ENCODE measurements around the gene CHMP1B.
"Not testable (repeated sequence)": the region's sequence is repeated elsewhere in the genome, so short reads cannot be mapped to it uniquely, and the experiment has no call there.

Gene CHMP1B

DNA sequence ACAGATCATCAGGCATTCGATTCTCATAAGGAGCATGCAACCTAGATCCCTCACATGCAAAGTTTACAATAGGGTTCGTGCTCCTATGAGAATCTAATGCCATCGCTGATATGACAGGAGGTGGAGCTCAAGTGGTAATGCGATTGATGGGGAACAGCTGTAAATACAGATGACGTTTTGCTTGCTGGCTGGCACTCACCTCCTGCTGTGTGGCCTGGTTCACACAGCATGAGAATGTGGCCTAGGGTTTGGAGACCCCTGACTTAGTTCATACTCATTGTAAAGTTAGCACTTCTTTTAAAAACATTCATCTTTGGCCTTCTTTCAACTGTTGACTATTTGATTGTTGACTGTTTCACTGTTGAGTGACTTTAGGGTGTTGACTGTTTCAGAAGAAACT, 8.7 kb upstream of the CHMP1B start:
- no peak for DNase-seq

DNA sequence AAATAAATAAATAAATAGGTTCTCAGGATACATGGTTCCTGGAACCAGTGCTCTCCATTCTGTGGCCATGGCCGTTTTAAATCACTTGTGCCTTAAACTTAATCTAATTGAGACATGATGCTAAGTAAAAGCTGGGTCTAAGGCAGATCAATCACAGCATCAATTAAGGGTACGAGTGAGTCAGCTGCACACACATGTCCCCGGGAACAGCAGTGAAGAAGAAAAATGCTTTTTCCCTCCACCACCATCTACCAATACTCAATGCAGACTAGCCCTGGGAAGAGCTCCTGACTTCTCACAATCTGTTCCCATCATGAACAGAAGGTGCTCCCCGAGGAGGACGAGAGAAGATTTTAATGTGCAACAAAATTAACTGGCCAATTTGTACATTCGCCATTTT, 6.8 kb upstream of the CHMP1B start:
- DNase-seq: no peak

GRCh38 chr18:11845654-11846053, 5.6 kb upstream of the CHMP1B start:
- no peak for DNase-seq

DNA sequence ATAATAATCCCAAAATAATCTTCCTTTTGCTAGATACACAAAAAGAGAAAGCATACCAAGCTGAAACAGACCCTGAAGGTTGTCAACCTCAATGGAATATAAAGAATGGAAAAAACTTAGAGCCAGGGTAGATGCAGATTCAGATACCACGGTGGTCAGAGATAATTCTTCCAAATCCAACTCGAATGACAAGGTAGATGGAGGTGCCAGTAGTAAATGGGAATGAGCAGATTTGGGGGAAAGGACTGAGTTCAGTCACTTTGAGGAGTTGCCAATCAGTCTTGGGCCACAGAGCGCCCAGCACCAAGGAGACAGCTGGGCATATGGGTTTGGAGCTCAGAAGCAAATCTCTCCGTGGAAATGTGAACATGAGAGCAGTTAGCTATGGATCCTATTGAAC, 3.4 kb upstream of the CHMP1B start:
- no peak for DNase-seq

DNA sequence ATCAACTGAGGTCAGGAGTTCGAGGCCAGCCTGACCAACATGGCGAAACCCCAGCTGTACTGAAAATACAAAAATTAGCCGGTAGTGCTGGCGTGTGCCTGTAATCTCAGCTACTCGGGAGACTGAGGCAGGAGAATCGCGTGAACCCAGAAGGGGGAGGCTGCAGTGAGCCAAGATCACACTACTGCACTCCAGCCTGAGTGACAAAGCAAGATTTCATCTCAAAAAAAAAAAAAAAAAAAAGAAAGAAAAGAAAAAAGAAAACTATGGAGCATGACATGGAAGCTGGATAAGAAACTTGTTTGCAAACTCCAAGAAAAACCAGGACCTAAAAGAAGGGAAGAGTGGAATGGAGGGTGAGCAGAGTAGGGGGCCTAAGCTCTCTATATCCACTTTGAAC, 1.9 kb upstream of the CHMP1B start:
- no peak for DNase-seq

- DNase-seq: peak; percentile 55
These were observed 1.2 kb upstream of the CHMP1B start for GRCh38 chr18:11849841-11850634.

- no peak for DNase-seq
These were observed 430 bp upstream of the CHMP1B start for GRCh38 chr18:11850821-11851145.

GRCh38 chr18:11851806-11852337, 659 bp downstream of the CHMP1B start:
- peak; percentile 48 for DNase-seq

- not testable (repeated sequence) for DNase-seq
These were observed 3.3 kb downstream of the CHMP1B start for GRCh38 chr18:11854554-11854953.

DNA sequence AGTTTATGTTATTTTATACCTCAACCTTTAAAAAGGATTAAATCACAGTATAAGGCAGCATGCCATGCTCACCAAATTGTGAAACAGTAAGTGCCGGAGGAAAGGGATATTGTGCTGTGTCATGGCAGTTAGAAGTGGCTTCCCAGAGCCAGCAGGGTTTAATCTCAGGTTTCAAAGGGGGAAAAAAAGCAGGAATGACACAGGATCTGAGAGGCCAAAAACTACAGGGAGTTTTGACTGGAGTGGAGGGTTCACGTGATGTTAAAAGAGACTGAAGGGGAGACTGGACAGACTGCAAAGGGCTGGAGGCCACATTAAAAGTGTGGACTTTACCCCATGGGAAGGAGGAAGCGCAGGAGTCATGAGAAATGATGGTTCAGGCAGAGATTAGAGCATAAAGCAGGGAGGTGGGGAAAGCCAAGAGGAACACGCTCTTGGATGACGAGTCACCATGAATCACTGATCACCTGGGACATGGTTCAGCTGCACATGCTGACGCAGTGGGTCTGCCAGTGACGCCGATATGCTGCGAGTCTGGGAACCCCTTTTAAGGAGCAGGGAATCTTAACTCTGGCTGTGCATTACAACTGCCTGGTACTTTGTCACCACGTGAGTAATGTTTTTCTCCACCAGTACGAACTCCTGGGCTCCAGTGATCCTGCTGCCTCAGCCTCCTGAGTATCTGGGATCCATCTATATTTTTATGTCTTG, 6.1 kb downstream of the CHMP1B start:
- no peak for DNase-seq

DNA sequence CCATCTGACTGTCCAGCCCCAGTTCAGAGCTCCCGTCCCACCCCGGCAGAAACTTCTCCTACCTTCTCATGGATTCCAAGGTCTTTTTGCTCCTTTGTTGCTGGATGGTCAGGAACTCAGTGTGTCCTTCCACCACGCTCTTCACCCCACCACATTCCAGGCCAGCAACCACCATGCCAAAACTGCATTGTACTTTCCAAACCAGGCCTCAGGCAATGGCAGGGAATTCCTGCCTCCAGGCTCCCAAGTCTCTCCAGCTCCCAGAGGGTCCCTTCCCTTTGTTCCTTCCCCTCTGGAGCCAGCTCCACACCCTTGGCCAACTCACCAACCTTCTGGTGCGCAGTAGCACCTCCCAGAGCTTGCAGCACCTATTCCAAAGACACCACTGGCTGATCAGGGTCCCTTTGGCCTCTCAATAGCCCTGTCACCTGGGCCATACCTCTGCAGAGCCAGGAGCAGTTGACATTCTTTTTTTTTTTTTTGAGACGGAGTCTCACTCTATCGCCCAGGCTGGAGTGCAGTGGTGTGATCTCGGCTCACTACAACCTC, 8.1 kb downstream of the CHMP1B start:
- DNase-seq: no peak

DNA sequence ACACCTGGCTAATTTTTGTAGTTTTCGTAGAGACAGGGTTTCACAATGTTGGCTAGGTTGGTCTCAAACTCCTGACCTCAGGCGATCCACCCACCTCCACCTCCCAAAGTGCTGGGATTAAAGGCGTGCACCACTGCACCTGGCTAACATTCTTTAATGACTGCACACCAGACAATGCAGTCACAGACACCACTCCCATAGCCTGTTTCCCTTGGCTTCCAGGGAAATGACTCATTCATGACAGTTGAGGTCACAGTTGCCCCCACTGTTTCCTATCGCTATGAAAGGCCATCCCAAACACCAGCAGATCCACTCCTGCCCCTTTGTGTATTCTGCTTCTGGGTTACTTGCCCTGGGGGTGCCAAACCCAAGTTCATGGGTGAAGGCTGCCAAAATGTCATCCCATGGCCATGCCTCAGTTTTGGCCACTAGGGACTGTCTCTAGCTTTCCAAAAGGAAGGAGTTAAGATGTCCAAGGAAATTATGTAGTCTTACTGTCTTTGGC, 8.7 kb downstream of the CHMP1B start:
- no peak for DNase-seq

GRCh38 chr18:11860594-11861450, 9.6 kb downstream of the CHMP1B start:
- no peak for DNase-seq

GRCh38 chr18:11861583-11862288, 10.5 kb downstream of the CHMP1B start:
- DNase-seq: no peak

DNA sequence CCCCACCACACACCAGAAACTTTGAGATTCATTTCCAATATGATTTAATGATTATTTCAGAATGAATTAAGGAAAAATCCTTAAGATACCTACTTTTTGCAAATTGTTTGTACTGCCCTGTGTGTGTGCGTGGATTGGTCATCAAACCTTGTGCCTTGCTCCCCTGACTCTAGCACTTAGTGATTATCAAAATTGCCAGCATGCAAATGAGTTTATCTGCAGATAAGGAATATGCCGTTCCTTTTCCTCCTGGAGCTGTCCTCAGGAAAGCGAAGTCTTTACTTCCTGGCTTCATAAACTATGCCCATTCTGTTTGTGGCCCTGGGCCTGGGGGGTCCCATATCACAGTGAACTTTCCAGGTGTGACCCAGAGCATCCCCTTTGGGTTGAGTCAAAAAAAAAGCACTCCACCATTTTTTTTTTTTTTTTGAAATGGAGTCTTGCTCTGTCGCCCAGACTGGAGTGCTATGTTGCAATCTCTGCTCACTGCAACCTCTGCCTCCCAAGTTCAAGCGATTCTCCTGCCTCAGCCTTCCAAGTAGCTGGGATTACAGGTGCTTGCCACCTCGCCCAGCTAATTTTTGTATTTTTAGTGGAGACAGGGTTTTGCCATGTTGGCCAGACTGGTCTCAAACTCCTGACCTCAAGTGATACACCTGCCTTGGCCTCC, 11.4 kb downstream of the CHMP1B start:
- DNase-seq: no peak

- DNase-seq: no peak
These were observed 13.3 kb downstream of the CHMP1B start for GRCh38 chr18:11864471-11864870.

DNA sequence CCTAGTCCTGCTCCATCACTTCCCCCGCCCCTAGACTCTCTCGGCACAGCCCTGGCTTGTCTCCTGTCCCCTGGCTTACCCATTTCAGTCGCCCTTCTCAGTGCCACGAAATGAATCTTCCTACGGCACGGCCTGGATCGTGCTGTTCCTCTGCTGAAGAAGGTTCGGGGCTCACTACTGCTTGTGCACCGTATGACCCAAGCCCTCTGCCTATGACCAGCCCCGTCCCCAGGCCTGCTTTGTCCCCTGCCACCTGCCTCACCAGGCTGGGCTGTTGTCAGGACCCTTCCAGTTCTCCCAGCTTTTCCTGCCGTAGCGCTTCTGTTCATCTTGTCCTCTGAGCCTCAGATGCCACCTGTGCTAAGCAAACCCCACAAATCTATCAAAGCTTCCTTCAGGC, 13.9 kb downstream of the CHMP1B start:
- DNase-seq: no peak

DNA sequence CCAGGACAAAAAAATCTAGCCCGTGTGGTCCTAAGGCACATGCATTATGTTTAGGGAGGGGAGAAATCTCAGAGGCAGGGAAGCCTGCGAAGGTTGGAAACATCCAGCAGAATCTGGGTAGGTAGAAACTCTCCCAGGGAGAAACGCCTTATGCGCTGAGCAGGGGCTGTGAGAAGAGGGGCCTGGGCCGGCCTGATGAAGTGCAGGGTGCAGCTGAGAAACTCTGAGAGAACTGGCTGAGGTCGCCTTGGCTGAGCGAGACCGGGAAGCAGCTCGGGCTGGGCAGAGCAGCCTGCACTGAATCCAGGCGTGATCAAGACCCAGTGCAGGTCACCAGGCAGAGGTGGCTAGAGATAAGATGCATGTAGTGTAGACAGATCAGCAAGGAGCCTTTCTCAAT, 15.1 kb downstream of the CHMP1B start:
- no peak for DNase-seq

GRCh38 chr18:11866764-11867163, 15.6 kb downstream of the CHMP1B start:
- no peak for DNase-seq

- no peak for DNase-seq
These were observed 17.0 kb downstream of the CHMP1B start for GRCh38 chr18:11868230-11868629.

GRCh38 chr18:11871501-11871900, 20.3 kb downstream of the CHMP1B start:
- no peak for DNase-seq

All from stimulated activated CD4-positive, alpha-beta T cell treated with anti-CD3 and anti-CD28 coated beads, Interleukin-4, amount 100 ng/mL, for 24 hours (primary cell).